Fibroblast of the aortic adventitia (primary cell): Measurements from ENCODE around the gene TBXA2R. TPM values are rescaled to one million over a fixed set of nuclear protein-coding genes. Genes with fewer than 3 reads are reported as not detected.
"Not testable (repeated sequence)": the region's sequence is repeated elsewhere in the genome, so short reads cannot be mapped to it uniquely, and the experiment has no call there.

Source experiments
- DNase-seq: peaks from one replicate; pipeline ENCODE4 v3.0.0-alpha.2; 2010; ENCODE audit warnings: low read depth
- H3K4me3 ChIP-seq: 2 replicates; pipeline ENCODE4 v1.5.1; 2011; ENCODE audit warnings: low read depth, mild to moderate bottlenecking, control low read depth, low read length, moderate library complexity
- total RNA-seq: library from RNA; depleted of rRNA; stranded (reverse); fragments of >200 nt; gene quantifications from 2 replicates; pipeline ENCODE4 v1.2.3, GENCODE V29; 2012; ENCODE audit warnings: low replicate concordance
- TF ChIP-seq, protein P1 (sequence below): IDR thresholded peaks from 2 replicates; pipeline ENCODE4 v1.5.1; 2011; ENCODE audit warnings: mild to moderate bottlenecking, low read length, control low read depth, inconsistent platforms; ENCODE audit not compliant: insufficient read depth

TBXA2R gene
- total RNA-seq, 1 donor, result 5.0 TPM

DNA sequence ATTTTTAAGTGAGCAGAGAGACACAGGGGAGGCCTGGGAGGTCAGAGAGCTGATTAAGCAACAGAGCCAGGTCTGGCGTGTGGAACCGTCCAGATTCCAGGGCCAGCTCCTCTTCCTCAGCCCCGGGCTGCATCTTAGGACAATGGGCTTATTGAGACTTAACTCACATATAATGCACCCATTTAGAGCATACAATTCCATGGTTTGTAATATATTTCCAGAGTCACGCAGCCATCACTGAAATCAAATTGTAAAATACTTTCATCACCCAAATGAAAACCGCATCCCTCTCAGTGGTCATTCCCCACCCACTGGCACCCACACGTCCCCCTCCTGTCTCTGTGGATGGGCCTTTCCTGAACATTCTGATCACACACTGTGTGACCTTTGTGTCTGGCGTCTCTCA, 36.1 kb downstream of the TBXA2R start:
- no peak for DNase-seq
- TF ChIP-seq, protein P1, sequence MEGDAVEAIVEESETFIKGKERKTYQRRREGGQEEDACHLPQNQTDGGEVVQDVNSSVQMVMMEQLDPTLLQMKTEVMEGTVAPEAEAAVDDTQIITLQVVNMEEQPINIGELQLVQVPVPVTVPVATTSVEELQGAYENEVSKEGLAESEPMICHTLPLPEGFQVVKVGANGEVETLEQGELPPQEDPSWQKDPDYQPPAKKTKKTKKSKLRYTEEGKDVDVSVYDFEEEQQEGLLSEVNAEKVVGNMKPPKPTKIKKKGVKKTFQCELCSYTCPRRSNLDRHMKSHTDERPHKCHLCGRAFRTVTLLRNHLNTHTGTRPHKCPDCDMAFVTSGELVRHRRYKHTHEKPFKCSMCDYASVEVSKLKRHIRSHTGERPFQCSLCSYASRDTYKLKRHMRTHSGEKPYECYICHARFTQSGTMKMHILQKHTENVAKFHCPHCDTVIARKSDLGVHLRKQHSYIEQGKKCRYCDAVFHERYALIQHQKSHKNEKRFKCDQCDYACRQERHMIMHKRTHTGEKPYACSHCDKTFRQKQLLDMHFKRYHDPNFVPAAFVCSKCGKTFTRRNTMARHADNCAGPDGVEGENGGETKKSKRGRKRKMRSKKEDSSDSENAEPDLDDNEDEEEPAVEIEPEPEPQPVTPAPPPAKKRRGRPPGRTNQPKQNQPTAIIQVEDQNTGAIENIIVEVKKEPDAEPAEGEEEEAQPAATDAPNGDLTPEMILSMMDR, result no peak
- no peak overlapping the region for H3K4me3 ChIP-seq

DNA sequence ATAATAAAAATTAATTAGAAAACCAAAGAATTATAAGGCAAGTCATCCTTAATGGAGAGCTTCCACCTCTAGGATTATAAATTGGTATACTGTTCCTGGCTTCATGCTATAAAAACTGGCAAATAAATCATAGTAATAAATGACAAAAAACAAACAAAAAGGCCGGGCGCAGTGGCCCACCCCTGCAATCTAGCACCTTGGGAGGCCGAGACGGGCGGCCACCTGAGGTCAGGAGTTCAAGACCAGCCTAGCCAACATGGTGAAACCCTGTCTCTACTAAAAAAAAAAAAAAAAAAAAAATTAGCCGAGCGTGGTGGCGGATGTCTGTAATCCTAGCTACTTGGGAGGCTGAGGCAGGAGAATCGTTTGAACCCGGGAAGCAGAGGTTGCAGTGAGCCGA, 36.6 kb downstream of the TBXA2R start:
- not testable (repeated sequence) for DNase-seq

DNA sequence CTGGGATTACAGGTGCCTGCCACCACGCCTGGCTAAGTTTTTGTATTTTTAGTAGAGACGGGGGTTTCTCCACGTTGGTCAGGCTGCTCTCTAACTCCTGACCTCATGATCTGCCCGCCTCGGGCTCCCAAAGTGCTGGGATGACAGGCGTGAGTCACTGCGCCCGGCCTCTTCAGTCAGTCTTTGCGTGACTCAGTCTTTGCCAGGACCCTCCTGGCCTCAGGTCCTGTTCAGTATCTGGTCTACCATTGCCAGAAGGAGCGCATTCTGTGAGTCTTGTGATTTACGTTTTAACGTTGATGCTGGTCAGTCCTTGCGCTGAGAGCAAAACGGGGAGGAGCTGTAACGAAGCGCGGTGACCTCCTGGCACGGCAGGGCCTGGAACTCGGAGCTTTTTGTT, 41.5 kb downstream of the TBXA2R start:
- DNase-seq, result no peak
- no peak overlapping the region for H3K4me3 ChIP-seq
- TF ChIP-seq, protein P1, result no peak

More for the DNA sequence above, 36.6 kb downstream of the TBXA2R start:
- not testable (repeated sequence) for H3K4me3 ChIP-seq

DNA sequence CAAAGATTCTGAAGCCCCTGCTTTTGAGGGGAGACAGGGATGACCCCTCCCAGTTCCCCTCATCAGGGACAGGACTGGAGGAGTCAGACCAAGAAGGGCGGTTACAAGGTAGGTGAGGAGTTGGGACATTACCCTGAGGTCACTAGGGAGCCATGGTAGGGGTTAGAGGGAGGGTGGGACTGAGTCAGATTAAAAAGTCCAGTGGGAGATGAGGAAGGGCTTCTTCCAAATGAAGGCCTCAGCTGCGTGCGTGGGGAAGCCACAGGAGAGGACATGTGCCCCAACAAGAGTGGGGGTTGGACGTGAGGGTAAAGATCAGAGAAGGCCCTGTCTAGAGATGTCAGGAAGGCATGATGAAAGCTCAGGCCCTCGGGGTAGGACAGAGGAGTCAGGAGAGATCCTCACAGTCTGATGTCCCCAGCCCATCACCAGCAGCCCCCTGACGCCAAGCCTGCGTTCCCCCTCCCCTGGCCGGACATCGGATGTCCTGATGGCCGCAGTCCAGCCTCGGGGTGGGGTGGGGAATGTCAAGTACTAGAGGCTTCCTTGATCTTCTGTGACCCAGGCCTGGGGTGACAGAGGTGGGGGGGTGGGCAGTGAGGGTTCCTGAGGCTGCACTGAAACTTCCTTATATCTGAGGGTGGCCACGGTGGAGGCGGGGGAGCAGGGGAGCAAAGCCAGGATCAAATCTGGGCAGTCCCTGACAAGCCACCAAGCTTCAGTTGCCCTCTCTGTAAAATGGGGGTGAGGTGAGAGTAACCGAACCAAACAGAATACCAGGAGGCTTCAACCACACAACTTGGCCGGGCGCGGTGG, 42.8 kb downstream of the TBXA2R start:
- no peak for DNase-seq
- H3K4me3 ChIP-seq, result no peak overlapping the region
- TF ChIP-seq, protein P1, result no peak

DNA sequence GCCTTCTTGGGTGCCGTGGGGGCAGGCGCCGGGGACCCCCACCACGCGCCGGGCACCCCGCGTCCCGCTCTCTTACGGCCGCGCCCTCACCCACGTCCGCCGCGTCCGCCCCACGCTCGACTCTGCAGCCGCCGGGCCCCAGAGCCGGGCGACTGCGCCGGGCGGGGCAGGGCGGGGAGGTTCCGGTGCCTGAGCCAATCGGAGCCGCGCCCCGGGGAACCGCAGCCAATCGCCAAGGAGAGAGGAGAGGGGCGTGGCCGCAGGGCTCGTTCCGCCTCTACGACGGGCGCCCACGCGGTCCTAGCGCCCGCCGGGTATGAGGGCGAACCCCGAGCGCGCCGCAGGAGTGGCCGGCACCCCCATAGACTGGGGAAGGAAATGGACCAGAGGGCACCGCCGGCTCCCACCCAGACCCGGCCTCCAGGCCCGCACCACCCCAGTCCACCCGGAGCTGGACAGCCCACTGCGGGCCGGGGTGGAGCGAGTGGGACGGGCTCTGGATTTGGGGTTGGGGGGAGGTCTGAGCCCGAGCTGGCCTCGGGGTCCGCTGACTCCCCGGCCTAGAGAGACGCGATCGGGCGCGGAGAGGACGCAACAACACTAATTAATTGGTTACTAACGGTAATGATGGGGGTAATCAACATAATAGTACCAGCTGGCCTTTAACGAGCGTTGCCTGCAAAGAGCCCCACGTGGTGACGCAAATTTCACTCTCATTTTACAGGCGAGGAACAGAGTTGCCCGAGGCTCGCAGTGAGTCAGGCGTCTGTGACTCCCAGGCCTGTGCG, 49.0 kb downstream of the TBXA2R start, which contains the start of gene MFSD12:
Gene MFSD12, minus strand, starts transcription at position 126 of the 788 bp plus-strand sequence. CDS start 183 bp downstream, outside the sequence.
- DNase-seq, result peak; percentile 82
- H3K4me3 ChIP-seq, result peak within 1 kb of the TSS; percentile 95
- TF ChIP-seq, protein P1, result no peak

DNA sequence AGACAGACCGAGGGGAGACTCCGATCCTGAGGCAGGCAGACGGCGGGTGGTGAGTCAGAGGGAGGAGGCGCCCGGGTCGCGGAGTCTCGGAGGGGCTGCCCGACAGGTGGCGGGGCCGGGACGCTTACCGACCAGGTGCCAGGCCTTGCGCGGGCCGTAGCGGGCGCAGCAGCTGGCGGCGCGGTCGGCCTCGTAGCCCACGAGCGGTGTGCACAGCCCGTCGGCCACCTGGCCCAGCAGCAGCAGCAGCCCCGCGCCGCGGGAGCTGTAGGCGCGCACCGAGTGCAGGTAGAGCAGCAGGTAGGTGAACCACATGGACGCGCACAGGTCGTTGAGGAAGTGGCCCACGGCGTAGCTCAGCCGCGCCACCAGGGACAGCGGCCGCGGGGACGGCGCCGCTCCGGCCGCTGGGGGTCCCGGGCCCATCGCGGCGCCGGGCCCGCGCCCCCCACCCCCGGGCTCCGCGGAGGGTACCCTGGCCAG, 49.7 kb downstream of the TBXA2R start:
- DNase-seq, result no peak
- TF ChIP-seq, protein P1, result no peak
- H3K4me3 ChIP-seq, result peak overlapping the region; percentile 95

DNA sequence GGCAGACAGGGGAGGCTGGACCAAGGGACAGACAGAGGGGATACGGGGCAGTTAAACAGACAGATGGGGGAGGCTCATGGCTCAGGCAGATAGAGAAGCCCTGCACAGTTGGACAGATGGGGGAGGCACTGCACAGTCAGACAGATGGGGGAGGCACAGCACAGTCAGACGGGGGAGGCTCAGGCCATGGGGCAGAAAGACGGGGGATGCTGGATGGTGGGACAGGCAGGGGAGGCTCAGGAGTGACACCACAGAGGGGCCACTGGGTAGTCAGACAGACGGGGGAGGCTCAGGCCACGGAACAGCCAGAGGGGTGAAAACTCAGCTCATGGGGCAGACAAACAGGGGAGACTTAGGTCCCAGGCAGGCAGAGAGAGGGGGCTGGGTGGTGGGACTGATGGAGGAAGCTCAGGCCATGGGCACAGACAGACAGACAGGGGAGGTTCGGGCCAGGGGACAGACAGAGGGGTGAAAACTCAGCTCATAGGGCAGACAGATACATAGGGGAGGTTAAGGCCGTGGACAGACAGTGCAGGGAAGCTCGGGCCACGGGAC, 50.2 kb downstream of the TBXA2R start:
- peak overlapping the region; percentile 95 for H3K4me3 ChIP-seq
- DNase-seq, result no peak
- TF ChIP-seq, protein P1, result no peak
